ENCODE data around the gene PTTG1IP.

- TF ChIP-seq, protein P1, sequence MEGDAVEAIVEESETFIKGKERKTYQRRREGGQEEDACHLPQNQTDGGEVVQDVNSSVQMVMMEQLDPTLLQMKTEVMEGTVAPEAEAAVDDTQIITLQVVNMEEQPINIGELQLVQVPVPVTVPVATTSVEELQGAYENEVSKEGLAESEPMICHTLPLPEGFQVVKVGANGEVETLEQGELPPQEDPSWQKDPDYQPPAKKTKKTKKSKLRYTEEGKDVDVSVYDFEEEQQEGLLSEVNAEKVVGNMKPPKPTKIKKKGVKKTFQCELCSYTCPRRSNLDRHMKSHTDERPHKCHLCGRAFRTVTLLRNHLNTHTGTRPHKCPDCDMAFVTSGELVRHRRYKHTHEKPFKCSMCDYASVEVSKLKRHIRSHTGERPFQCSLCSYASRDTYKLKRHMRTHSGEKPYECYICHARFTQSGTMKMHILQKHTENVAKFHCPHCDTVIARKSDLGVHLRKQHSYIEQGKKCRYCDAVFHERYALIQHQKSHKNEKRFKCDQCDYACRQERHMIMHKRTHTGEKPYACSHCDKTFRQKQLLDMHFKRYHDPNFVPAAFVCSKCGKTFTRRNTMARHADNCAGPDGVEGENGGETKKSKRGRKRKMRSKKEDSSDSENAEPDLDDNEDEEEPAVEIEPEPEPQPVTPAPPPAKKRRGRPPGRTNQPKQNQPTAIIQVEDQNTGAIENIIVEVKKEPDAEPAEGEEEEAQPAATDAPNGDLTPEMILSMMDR (IDR thresholded peaks at IDR 0.05; ENCODE audit: borderline replicate concordance, extremely low read depth, low read length, poor library complexity, severe bottlenecking) = no peak
- no peak for TF ChIP-seq EZH2 (IDR thresholded peaks at IDR 0.05; ENCODE audit: borderline replicate concordance, low read depth, low read length, severe bottlenecking)
Measured at GRCh38 chr21:44814498-44815023, 58.9 kb downstream of the PTTG1IP start.
